HT1080 (cell line): ENCODE data around the gene COG4. TPM values are rescaled to one million over a fixed set of nuclear protein-coding genes. Genes with fewer than 3 reads are reported as not detected.

Source experiments
- DNase-seq: peaks from one replicate; pipeline ENCODE4 v3.0.0-alpha.2; 2015; ENCODE audit warnings: low read depth
- small RNA-seq: library from RNA; depleted of rRNA; stranded (forward); fragments of <200 nt; gene quantifications from one replicate; pipeline ENCODE3, GENCODE V24; 2014
- total RNA-seq: library from RNA; depleted of rRNA; stranded (reverse); fragments of >200 nt; shearing (Covaris generic); gene quantifications from 2 replicates; pipeline ENCODE4 v1.2.3, GENCODE V29; 2014; rRNA removed

COG4 gene
- total RNA-seq, 1 experiment from 2014 or later: 52.8 TPM

DNA sequence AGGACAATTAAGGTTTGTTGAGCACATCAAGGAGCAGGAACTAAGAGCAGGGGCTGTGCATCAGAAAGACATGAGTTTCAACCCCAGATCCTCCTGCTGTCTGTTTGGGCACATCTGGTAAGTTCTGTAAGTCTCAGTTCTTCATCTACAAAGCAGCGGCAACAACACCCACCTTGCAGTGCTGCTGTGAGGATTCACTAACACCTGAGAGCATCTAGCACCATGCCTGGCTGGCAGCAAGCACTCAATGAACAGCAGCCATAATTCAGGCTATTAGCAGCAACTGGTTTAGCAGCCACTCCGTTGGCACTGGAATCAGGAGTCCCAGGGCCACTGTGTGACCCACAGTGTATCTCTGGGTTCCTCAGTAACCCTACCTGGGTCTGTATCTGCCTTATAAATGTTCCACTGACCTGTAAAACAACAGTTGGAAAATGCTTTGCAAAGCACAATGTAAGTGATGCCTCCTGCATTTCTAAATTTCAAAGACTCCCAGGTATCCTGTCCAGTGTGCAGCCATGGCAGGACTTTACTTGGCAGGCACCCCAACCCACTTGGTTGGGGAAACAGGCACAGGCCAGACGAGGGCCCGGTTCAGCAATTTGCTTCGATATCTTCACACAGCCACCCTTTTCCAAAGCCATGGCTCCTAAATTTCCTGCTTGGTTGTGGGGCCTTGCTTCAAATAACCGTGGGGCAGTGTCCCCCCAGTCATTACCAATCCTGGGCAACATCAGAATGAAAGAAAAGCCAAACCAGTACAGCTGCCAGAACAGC is 88.7 kb downstream of the COG4 start:
- DNase-seq: no peak

DNA sequence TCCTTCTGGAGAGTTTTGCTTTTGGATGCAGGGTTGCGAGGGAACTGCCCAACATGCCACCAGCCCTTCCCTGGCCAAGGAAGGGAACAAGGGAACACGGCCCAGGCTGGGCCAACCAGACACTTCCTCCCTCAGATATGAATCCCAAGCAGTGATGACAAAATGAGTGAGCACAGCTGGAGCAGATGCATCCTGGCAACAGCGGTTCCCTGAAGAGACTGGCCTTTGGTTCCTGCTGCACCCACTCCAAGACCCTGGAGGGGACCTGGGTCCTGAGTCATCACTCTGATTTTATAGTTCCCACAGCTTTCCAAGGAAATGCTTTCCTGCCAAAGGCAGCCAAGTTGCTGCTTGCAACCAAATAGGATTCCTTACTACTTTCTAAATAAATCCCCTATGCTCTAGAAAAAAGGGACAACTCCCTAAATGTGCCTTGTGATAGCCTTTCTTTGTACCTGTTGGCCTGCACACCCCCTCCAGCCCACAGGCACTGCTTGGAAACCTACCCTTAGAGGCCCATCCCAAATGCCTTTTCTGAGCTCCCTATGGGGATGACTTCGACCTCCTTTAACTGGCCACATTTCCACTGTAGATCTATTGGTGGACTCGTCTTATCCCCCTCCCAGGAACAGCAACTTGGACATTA is 89.8 kb downstream of the COG4 start:
- DNase-seq: peak; percentile 87

DNA sequence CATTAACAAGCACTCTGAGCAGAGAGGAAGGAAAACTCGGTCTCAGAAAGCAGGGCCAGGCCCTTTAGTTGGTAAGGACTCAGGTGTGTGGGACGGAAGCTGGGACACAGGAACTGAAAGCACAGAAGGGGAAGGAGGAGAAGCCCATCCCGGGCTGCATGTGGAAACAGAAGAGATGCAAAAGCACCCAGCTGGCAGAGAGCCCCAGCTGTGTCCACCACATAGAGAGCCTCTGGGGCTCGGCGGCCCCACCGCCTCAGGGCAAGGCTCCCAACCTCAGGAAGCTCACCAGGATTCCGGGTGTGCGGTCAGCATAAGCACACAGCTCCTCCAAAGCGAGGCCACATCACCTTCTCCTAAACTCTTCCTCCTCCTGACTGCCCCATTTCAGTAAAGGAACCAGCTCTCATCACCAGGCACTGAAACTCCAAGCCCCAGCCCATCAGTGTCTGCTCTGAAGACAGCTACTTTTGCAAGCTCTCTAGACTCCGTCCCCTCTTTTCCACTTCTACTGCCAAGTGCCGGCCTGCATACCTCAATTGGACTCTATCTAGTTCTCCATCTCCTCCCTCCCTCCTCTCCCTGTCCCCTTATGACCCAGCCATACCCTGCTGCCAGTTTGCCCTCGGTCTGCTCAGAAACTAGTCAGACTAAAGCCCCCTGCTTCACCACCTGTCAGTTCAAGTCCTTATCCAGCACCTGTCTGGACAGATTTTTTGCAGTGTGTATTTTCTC is 90.5 kb downstream of the COG4 start:
- no peak for DNase-seq

GRCh38 chr16:70432356-70432722 is 91.0 kb downstream of the COG4 start:
- DNase-seq: no peak

DNA sequence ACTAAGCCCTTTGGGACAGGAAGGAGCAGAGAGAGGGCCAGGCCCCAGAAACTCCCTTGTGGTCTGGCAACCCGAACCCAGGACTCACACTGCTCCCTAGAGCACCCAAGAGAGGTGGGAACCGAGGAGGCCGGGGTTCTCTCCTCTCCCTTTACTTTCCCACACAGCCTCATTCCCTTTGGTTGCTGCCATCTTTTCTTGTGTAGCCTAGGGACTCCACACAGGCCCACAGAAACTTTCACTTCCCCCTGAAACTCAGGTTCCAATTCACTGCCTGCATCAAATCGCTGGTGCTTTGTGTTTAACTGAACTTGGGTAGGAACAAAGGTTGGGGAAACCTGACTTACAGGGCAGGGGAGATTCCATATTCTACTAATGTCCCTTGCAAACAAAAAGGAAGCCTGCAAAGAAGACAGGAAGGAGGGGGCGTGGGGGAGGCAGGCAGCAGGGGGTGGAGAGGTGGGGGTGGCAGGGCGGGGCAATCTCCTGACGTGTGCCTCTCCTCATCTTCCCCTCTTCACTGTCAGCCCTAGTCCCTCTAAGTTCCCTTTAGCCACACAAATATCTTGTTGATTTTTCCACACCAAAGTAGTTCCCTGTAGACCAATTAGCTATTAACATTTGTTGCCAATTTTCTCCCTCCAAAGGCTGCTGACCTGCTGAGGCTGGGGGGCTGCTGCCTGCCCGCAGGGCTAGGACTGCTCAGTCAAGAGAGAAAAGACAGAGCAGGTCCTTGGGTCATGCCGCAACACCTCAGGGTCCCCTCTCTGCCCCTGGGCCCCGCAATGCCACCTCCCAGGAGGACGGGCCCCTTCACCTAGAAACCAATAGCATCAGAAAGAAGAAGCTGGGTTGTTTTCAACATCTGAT is 92.5 kb downstream of the COG4 start:
- no peak for DNase-seq

Small RNAs within 50 kb of the gene (small RNA-seq; reads per million reads assigned to genes)
- gene RNU6-23P: 0.80 reads per million, percentile 69 among the genes with 10 or more reads in this experiment
- not detected for gene RPS27P26
- 288 reads per million, percentile 97 among the genes with 10 or more reads in this experiment for gene SNORD111
- gene SNORD111B: 94.8 reads per million, percentile 96 among the genes with 10 or more reads in this experiment

Other genes with a start within 250 kb of the COG4 start
- 85.5 and 87.5 TPM in 2 replicates for gene AARS1, start 234.0 kb downstream of the COG4 start, total RNA-seq
- gene DDX19B, start 224.4 kb downstream of the COG4 start, total RNA-seq: 21.2 and 36.3 TPM in 2 replicates
- gene DDX19A, start 176.7 kb downstream of the COG4 start, total RNA-seq: 79.4 and 87.5 TPM in 2 replicates
- 27.9 and 38.1 TPM in 2 replicates for gene ST3GAL2, start 84.5 kb downstream of the COG4 start, total RNA-seq
- gene FCSK, start 69.0 kb downstream of the COG4 start, total RNA-seq: 3.9 and 4.9 TPM in 2 replicates
- 152 and 267 TPM in 2 replicates for gene SF3B3, start 262 bp upstream of the COG4 start, total RNA-seq
- not detected in 2 replicates for gene IL34, start 123.0 kb upstream of the COG4 start, total RNA-seq
- gene MTSS2, start 162.5 kb upstream of the COG4 start, total RNA-seq: 16.0 and 21.1 TPM in 2 replicates